ENCODE data around the gene VAMP1.
"Not testable (repeated sequence)": the region's sequence is repeated elsewhere in the genome, so short reads cannot be mapped to it uniquely, and the experiment has no call there.

Gene VAMP1

GRCh38 chr12:6470375-6471163 lies at the start of gene VAMP1:
TSS of gene VAMP1 (minus strand) at chr12:6470677. CDS start at chr12:6470531, 146 bp downstream.
- peak; percentile 95 to 96 for DNase-seq

GRCh38 chr12:6520186-6520585 lies 49.7 kb upstream of the VAMP1 start:
- DNase-seq, result no peak

GRCh38 chr12:6508087-6508486 lies 37.6 kb upstream of the VAMP1 start:
- DNase-seq, result no peak

GRCh38 chr12:6507102-6507998 lies 36.9 kb upstream of the VAMP1 start:
- no peak for DNase-seq

- DNase-seq, result no peak
These were observed 30.0 kb upstream of the VAMP1 start for GRCh38 chr12:6500466-6500865.

GRCh38 chr12:6497291-6497690 lies 26.8 kb upstream of the VAMP1 start:
- not testable (repeated sequence) for DNase-seq

GRCh38 chr12:6494968-6495367 lies 24.5 kb upstream of the VAMP1 start:
- no peak for DNase-seq

- no peak for DNase-seq
These were observed 23.8 kb upstream of the VAMP1 start for GRCh38 chr12:6494258-6494743.

GRCh38 chr12:6493497-6494257 lies 23.2 kb upstream of the VAMP1 start, which contains the start of gene NCAPD2:
TSS of gene NCAPD2 (plus strand) at chr12:6494102. CDS start at chr12:6495099, 997 bp downstream.
- peak; percentile 95 to 96 for DNase-seq

- peak; percentile 95 to 96 for DNase-seq
These were observed 22.5 kb upstream of the VAMP1 start, which contains the start of gene MRPL51 for GRCh38 chr12:6492838-6493496. TSS of gene MRPL51 (minus strand) at chr12:6493262. CDS start at chr12:6493136, 126 bp downstream.

GRCh38 chr12:6490673-6491072 lies 20.2 kb upstream of the VAMP1 start:
- DNase-seq, result not testable (repeated sequence)

GRCh38 chr12:6489449-6489848 lies 19.0 kb upstream of the VAMP1 start:
- no peak for DNase-seq

- DNase-seq, result no peak
These were observed 17.8 kb upstream of the VAMP1 start for GRCh38 chr12:6488240-6488639.

GRCh38 chr12:6478416-6478815 lies 7.9 kb upstream of the VAMP1 start:
- DNase-seq, result no peak

GRCh38 chr12:6477601-6478377 lies 7.3 kb upstream of the VAMP1 start:
- not testable (repeated sequence) for DNase-seq

GRCh38 chr12:6476489-6476888 lies 6.0 kb upstream of the VAMP1 start:
- DNase-seq, result no peak

GRCh38 chr12:6475233-6475975 lies 4.9 kb upstream of the VAMP1 start:
- DNase-seq, result not testable (repeated sequence)

GRCh38 chr12:6472491-6472890 lies 2.0 kb upstream of the VAMP1 start:
- no peak for DNase-seq

- DNase-seq, result no peak
These were observed 1.5 kb upstream of the VAMP1 start for GRCh38 chr12:6471989-6472360.

GRCh38 chr12:6469609-6470374 lies 685 bp downstream of the VAMP1 start:
- no peak for DNase-seq

Data from CD4-positive, alpha-beta T cell treated with Interleukin-1 beta for 1 hour (primary cell).